ENCODE measurements around the gene SYT8. TPM values are rescaled to one million over a fixed set of nuclear protein-coding genes. Genes with fewer than 3 reads are reported as not detected.
"Not testable (repeated sequence)": the region's sequence is repeated elsewhere in the genome, so short reads cannot be mapped to it uniquely, and the experiment has no call there.

Gene SYT8
- total RNA-seq, 1 donor: not detected

DNA sequence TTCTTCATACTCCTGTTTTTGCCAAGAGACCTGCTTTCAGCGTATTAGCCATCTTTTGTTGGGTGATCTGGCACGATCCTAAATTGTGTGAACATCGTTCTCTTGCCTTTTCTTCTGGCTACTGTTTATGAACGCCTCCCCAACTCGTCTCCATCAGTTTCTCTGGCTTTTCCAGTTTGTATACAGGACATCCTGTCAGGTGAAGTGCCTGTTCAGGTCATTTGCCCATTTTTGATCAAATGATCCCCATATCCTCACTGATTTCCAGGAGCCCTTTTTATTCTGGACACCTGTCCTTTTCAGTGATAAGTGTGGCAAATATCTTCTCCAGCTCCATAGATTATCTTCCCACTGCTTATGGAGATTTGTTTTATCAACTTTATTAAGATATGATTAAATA is 22.5 kb upstream of the SYT8 start:
- TF ChIP-seq, protein P1, sequence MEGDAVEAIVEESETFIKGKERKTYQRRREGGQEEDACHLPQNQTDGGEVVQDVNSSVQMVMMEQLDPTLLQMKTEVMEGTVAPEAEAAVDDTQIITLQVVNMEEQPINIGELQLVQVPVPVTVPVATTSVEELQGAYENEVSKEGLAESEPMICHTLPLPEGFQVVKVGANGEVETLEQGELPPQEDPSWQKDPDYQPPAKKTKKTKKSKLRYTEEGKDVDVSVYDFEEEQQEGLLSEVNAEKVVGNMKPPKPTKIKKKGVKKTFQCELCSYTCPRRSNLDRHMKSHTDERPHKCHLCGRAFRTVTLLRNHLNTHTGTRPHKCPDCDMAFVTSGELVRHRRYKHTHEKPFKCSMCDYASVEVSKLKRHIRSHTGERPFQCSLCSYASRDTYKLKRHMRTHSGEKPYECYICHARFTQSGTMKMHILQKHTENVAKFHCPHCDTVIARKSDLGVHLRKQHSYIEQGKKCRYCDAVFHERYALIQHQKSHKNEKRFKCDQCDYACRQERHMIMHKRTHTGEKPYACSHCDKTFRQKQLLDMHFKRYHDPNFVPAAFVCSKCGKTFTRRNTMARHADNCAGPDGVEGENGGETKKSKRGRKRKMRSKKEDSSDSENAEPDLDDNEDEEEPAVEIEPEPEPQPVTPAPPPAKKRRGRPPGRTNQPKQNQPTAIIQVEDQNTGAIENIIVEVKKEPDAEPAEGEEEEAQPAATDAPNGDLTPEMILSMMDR (IDR thresholded peaks at IDR 0.05; ENCODE audit: insufficient read depth, low read length): no peak
- DNase-seq (ENCODE audit: low read depth): no peak
- no peak overlapping the region for H3K4me3 ChIP-seq (ENCODE audit: low read depth, low read length)

DNA sequence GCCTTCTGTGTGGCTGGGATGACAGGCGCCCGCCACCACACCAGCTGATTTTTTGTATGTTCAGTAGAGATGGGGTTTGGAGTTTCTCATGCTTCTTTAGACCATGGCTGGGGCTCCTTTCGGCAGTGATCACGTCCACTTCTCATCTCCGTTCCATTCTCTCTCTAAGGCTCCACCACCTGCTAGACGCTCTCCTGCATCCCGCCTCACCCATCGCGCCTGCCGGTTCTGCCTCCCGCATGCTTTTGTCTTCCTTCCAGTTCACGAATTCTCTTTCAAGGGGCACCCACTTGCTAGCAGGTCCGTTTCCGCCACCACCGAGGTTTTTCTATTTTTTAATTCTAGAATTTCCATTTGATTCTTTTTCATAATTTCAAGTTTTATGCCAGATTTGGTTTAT is 22.0 kb upstream of the SYT8 start:
- H3K4me3 ChIP-seq (ENCODE audit: low read depth, low read length): no peak overlapping the region
- TF ChIP-seq, protein P1 (IDR thresholded peaks at IDR 0.05; ENCODE audit: insufficient read depth, low read length): no peak
- no peak for DNase-seq (ENCODE audit: low read depth)

DNA sequence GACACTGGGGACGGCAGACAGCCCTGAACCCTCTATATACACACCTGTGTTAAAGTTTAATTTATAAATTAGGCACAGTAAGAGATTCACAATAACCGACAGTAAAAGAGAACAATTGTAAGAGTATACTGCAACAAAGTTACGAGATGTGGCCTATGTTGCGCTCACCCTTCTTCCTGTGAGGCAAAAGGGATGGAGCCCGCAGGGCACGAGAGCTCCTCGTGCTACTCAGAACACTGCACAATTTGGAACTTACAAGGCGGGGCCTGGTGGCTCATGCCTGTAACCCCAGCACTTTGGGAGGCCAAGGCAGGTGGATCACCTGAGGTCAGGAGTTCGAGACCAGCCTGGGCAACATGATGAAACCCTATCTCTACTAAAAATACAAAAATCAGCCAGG is 21.4 kb upstream of the SYT8 start:
- not testable (repeated sequence) for DNase-seq (ENCODE audit: low read depth); H3K4me3 ChIP-seq (ENCODE audit: low read depth, low read length)

DNA sequence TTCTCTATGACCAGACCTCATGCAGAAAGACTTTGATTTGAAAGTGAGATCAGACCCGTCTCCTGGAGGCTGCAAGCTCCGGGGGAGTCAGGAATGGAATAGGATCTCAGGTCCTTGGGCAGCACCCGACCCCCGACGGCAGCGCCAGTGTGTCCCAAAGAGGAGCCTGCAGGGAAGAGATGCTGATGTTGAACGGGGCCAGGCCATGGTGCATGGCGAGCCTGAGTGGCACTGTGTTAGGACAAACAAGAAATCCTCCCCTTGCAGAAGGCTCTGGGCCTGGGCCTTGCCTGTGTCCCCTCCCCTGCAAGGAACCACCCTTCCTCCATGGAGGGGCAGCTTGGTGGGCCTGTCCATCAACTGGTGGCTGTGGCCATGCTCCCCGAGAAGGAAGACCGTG is 20.1 kb upstream of the SYT8 start:
- no peak overlapping the region for H3K4me3 ChIP-seq (ENCODE audit: low read depth, low read length)
- no peak for DNase-seq (ENCODE audit: low read depth)
- TF ChIP-seq, protein P1 (IDR thresholded peaks at IDR 0.05; ENCODE audit: insufficient read depth, low read length): no peak

DNA sequence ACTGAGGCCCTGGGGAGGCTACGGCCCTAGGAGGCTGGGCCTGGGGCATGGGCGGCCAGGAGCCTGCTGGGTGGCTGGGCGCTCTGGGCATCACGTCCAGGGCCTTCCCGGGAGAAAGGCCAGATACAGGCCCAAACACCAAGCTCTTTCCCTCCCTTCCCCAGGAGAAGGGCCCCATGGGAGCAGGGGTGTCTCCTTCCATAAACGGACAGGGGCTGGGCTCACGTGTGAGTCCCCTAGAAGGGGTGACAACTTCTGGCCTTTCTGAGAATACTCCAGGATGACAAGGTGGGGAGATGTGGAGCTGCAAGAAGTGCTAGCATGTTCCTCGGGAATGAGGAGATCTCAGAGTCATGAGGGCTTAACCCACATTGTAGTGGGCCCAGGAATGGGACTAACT is 19.5 kb upstream of the SYT8 start:
- TF ChIP-seq, protein P1 (IDR thresholded peaks at IDR 0.05; ENCODE audit: insufficient read depth, low read length): no peak
- DNase-seq (ENCODE audit: low read depth): no peak
- no peak overlapping the region for H3K4me3 ChIP-seq (ENCODE audit: low read depth, low read length)

DNA sequence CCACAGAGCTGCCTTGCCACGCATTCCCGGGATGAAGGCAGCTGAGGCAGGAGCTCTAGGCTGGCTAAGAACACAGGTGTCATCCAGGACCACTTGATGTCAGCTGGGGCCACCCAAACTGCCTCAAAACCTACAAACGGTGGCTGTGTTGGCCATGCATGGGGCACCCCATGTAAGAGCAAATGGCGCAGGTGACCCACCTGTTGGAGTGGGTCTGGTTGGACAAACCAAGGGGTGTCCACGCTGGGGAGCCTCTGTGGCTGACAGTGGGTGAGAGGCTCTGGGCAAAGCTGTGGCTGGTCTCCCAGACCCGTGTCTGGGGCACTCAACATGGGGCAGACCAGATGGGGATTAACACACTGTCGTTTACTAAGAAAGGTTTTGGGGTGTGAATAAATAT is 19.0 kb upstream of the SYT8 start:
- H3K4me3 ChIP-seq (ENCODE audit: low read depth, low read length): no peak overlapping the region
- TF ChIP-seq, protein P1 (IDR thresholded peaks at IDR 0.05; ENCODE audit: insufficient read depth, low read length): no peak
- DNase-seq (ENCODE audit: low read depth): no peak

DNA sequence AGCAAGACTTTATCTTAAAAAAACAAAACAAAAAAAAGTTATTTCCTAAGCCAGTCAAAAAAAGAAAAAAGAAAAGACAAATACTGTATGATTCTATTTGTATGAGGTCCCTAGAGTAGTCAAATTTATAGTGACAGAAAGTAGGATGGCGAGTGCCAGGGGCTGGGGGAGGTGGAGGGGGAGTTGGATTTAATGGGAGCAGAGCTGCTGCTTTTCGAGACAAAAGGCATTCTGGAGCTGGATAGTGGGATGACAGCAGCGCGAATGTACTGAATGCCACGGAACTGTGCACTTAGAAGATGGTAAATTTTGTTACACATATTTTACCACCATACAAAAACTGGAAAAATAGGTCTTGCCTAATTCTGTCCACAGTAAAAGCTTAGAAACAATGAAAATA is 17.8 kb upstream of the SYT8 start:
- TF ChIP-seq, protein P1 (IDR thresholded peaks at IDR 0.05; ENCODE audit: insufficient read depth, low read length): no peak
- no peak for DNase-seq (ENCODE audit: low read depth)

More for the DNA sequence above, 17.8 kb upstream of the SYT8 start:
- no peak overlapping the region for H3K4me3 ChIP-seq (ENCODE audit: low read depth, low read length)

Data from fibroblast of the aortic adventitia (primary cell).